K562 (cell line): ENCODE results near the gene CDKL1. TPM values are rescaled to one million over a fixed set of nuclear protein-coding genes. Genes with fewer than 3 reads are reported as not detected.

ENCODE experiments used
- KDM2B ChIP-seq: fragments of 250-450 bp; sonication (Bioruptor Pico); IDR thresholded peaks from 2 replicates; pipeline ENCODE4 v1.8.0; 2021; ENCODE audit warnings: mild to moderate bottlenecking, moderate library complexity
- MCM2 ChIP-seq: fragments of 450-650 bp; IDR thresholded peaks from 2 replicates; pipeline ENCODE4 v1.6.1; 2017; ENCODE audit warnings: low read depth, mild to moderate bottlenecking
- ZBTB40 ChIP-seq, 2 experiments: fragments of 450-650 bp in 1 of 2; sonication (generic) in 1 of 2; formaldehyde crosslinking in 1 of 2; IDR thresholded peaks; 2 replicates each; pipeline versions ENCODE4 v1.7.1 to v1.9.0; 2016 to 2022; ENCODE audit warnings: inconsistent platforms in 1 of 2, mild to moderate bottlenecking in 1 of 2, missing genetic modification reagents in 1 of 2
- ZNF212 ChIP-seq: fragments of 450-650 bp; formaldehyde crosslinking; IDR thresholded peaks from 2 replicates; pipeline ENCODE4 v1.4.0; 2020; ENCODE audit warnings: mild to moderate bottlenecking
- ZNF778 ChIP-seq: fragments of 450-650 bp; formaldehyde crosslinking; IDR thresholded peaks from 2 replicates; pipeline ENCODE4 v1.4.0; 2020; ENCODE audit warnings: mild to moderate bottlenecking, moderate library complexity
- polyA plus RNA-seq, 8 experiments: library from polyadenylated mRNA; depleted of rRNA in 4 of 8; stranded (reverse) in 5 of 8; unstranded in 3 of 8; fragments of >200 nt; fragmentation: Nextera tagmentation in 2 of 8; fragmentation: Illumina TruSeq in 1 of 8; extraction: Ambion mirVana in 2 of 8; extraction: Trizol in 1 of 8; gene quantifications; 2 replicates each; pipeline versions ENCODE4 v1.2.1 to v1.2.3, GENCODE V29; 2011 to 2014; ENCODE audit warnings: inconsistent platforms in 1 of 8, missing spikeins in 1 of 8
- total RNA-seq, 7 experiments: library from RNA; depleted of rRNA in 6 of 7; stranded (reverse); fragments of >200 nt in 6 of 7; fragmentation: Illumina TruSeq in 2 of 7; extraction: Trizol in 2 of 7; gene quantifications; 2 replicates each; pipeline versions ENCODE4 v1.2.1 to v1.2.3, GENCODE V29; 2011 to 2021; ENCODE audit warnings: low replicate concordance in 1 of 7
- TF ChIP-seq, protein P1 (sequence below): IDR thresholded peaks from 2 replicates; pipeline ENCODE4 v1.6.1; 2012; ENCODE audit warnings: low read depth, low read length, improper control_type of control experiment, borderline replicate concordance
- TF ChIP-seq, protein P2 (sequence below): sonication (generic); formaldehyde crosslinking; IDR thresholded peaks from 2 replicates; pipeline ENCODE4 v1.8.0; 2022; ENCODE audit warnings: mild to moderate bottlenecking, missing genetic modification reagents

Gene CDKL1
- total and polyA plus RNA-seq, 9 of the 15 experiments (the other 6 are each of a cell fraction or from before 2014, with no cell fraction given): 2.3 to 35.0 (median 7.5) TPM

DNA sequence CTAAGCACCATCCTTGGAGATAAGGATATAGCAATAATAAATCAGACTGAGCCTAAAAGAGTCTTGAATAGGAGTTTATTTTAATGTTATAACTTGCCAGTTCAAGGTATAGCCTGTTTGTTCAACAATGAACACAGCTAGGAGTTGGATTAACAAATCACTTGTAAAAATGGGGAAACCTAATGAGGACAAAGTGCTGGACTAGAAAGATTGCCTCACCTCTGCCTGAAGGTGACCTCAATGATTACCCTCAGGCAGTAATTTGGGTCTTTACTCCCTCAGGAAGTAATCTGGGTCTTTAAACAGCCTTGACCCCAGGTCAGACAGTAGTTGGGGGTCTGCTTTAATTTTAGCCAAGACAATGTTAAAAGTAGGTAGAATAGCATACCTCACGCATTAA is 35.5 kb upstream of the CDKL1 start (continued):
- TF ChIP-seq, protein P1, sequence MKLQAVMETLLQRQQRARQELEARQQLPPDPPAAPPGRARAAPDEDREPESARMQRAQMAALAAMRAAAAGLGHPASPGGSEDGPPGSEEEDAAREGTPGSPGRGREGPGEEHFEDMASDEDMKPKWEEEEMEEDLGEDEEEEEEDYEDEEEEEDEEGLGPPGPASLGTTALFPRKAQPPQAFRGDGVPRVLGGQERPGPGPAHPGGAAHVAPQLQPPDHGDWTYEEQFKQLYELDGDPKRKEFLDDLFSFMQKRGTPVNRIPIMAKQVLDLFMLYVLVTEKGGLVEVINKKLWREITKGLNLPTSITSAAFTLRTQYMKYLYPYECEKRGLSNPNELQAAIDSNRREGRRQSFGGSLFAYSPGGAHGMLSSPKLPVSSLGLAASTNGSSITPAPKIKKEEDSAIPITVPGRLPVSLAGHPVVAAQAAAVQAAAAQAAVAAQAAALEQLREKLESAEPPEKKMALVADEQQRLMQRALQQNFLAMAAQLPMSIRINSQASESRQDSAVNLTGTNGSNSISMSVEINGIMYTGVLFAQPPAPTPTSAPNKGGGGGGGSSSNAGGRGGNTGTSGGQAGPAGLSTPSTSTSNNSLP: no peak
- no peak for TF ChIP-seq KDM2B (CRISPR knock-in tag)
- TF ChIP-seq MCM2: no peak
- TF ChIP-seq ZNF212: no peak
- no peak for TF ChIP-seq ZNF778 (CRISPR knock-in tag)
- TF ChIP-seq ZBTB40 (IDR thresholded peaks at IDR 0.05): no peak
- no peak for TF ChIP-seq ZBTB40 (CRISPR knock-in tag; IDR thresholded peaks at IDR 0.05)
- TF ChIP-seq, protein P2, sequence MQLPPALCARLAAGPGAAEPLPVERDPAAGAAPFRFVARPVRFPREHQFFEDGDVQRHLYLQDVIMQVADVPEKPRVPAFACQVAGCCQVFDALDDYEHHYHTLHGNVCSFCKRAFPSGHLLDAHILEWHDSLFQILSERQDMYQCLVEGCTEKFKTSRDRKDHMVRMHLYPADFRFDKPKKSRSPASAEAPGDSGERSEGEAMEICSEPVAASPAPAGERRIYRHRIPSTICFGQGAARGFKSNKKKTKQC (CRISPR knock-in tag): no peak
